Measurements from ENCODE around the gene TMPRSS11B. TPM values are rescaled to one million over a fixed set of nuclear protein-coding genes. Genes with fewer than 3 reads are reported as not detected.
"Not testable (repeated sequence)": the region's sequence is repeated elsewhere in the genome, so short reads cannot be mapped to it uniquely, and the experiment has no call there.

The TMPRSS11B gene
- total RNA-seq, 1 donor from 2014 or later, result not detected

GRCh38 chr4:68240620-68241019 is 4.9 kb downstream of the TMPRSS11B start:
- no peak overlapping the region for H3K4me3 ChIP-seq (ENCODE audit: low read length in 3 of 3)
- no peaks in the 10 kb centered on the region for H3K9me3 ChIP-seq (ENCODE audit: control insufficient read depth in 3 of 3, low read length in 3 of 3)
- no peak overlapping the region for H3K9ac ChIP-seq (ENCODE audit: low read depth in 1 of 3, low read length in 3 of 3)
- H3K27me3 ChIP-seq (ENCODE audit: control insufficient read depth in 3 of 3, insufficient read depth in 3 of 3, low read length in 3 of 3), result no peaks in the 10 kb centered on the region
- no peaks in the 10 kb centered on the region for H3K36me3 ChIP-seq (ENCODE audit: control insufficient read depth in 3 of 3, insufficient read depth in 3 of 3, low read length in 3 of 3)
- H3K27ac ChIP-seq (ENCODE audit: low read depth, low read length), result no peak overlapping the region
- no peaks in the 10 kb centered on the region for H3K4me1 ChIP-seq (ENCODE audit: control insufficient read depth in 3 of 3, insufficient read depth in 3 of 3, low read length in 3 of 3)

- H3K4me1 ChIP-seq (ENCODE audit: control insufficient read depth in 3 of 3, insufficient read depth in 3 of 3, low read length in 3 of 3), result no peaks in the 10 kb centered on the region
- no peak overlapping the region for H3K27ac ChIP-seq (ENCODE audit: low read depth, low read length)
- H3K4me3 ChIP-seq (ENCODE audit: low read length in 3 of 3), result no peak overlapping the region
- no peaks in the 10 kb centered on the region for H3K36me3 ChIP-seq (ENCODE audit: control insufficient read depth in 3 of 3, insufficient read depth in 3 of 3, low read length in 3 of 3)
- H3K27me3 ChIP-seq (ENCODE audit: control insufficient read depth in 3 of 3, insufficient read depth in 3 of 3, low read length in 3 of 3), result no peaks in the 10 kb centered on the region
- no peak overlapping the region for H3K9ac ChIP-seq (ENCODE audit: low read depth in 1 of 3, low read length in 3 of 3)
- no peaks in the 10 kb centered on the region for H3K9me3 ChIP-seq (ENCODE audit: control insufficient read depth in 3 of 3, low read length in 3 of 3)
These were observed 16.9 kb downstream of the TMPRSS11B start for GRCh38 chr4:68228568-68228967.

DNA sequence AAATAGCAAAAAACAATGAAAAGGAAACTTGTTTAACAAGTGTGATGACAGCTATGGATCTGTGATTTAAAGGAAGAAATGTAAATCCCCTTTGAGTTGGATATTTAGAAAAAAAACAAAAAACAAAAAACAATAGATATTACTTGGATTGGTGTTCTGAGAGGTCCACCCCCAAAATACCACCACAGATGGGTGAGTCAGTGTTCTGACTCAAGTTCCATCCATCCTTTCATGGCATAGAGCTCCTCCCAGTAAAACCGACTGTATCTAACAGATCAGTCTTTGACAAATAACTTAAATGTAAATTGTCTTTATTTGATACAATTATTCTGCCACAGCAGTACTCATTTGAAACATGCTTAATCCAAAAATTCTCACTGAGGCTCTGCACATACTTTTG is 27.4 kb downstream of the TMPRSS11B start:
- H3K27ac ChIP-seq (ENCODE audit: low read depth, low read length), result no peak overlapping the region
- H3K9me3 ChIP-seq (ENCODE audit: control insufficient read depth in 3 of 3, low read length in 3 of 3), result no peaks in the 10 kb centered on the region
- no peaks in the 10 kb centered on the region for H3K4me1 ChIP-seq (ENCODE audit: control insufficient read depth in 3 of 3, insufficient read depth in 3 of 3, low read length in 3 of 3)
- no peaks in the 10 kb centered on the region for H3K27me3 ChIP-seq (ENCODE audit: control insufficient read depth in 3 of 3, insufficient read depth in 3 of 3, low read length in 3 of 3)
- no peak overlapping the region for H3K9ac ChIP-seq (ENCODE audit: low read depth in 1 of 3, low read length in 3 of 3)
- H3K4me3 ChIP-seq (ENCODE audit: low read length in 3 of 3), result no peak overlapping the region
- no peaks in the 10 kb centered on the region for H3K36me3 ChIP-seq (ENCODE audit: control insufficient read depth in 3 of 3, insufficient read depth in 3 of 3, low read length in 3 of 3)

DNA sequence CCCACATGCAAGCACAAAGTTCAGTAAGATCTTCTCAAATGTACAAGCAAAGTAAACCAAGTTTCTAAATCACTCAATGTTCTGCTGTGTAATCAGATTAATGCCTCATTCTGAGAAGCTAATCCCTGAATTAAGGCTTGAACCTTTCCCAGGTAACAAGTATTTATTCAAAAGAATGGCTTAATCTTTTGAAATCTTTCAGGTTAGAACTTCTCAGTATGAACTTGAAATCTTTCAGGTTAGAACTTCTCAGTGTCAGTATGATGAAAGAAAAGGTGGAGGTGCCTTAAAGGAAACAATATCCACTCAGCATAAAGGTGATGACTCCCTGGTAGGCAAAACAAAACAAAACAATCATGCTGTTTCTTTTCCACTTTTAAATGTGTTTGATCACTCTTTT is 29.0 kb downstream of the TMPRSS11B start:
- H3K4me1 ChIP-seq (ENCODE audit: control insufficient read depth in 3 of 3, insufficient read depth in 3 of 3, low read length in 3 of 3), result no peaks in the 10 kb centered on the region
- H3K9ac ChIP-seq (ENCODE audit: low read depth in 1 of 3, low read length in 3 of 3), result no peak overlapping the region
- no peaks in the 10 kb centered on the region for H3K27me3 ChIP-seq (ENCODE audit: control insufficient read depth in 3 of 3, insufficient read depth in 3 of 3, low read length in 3 of 3)
- no peak overlapping the region for H3K4me3 ChIP-seq (ENCODE audit: low read length in 3 of 3)
- no peaks in the 10 kb centered on the region for H3K36me3 ChIP-seq (ENCODE audit: control insufficient read depth in 3 of 3, insufficient read depth in 3 of 3, low read length in 3 of 3)
- no peak overlapping the region for H3K27ac ChIP-seq (ENCODE audit: low read depth, low read length)
- H3K9me3 ChIP-seq (ENCODE audit: control insufficient read depth in 3 of 3, low read length in 3 of 3), result no peaks in the 10 kb centered on the region

DNA sequence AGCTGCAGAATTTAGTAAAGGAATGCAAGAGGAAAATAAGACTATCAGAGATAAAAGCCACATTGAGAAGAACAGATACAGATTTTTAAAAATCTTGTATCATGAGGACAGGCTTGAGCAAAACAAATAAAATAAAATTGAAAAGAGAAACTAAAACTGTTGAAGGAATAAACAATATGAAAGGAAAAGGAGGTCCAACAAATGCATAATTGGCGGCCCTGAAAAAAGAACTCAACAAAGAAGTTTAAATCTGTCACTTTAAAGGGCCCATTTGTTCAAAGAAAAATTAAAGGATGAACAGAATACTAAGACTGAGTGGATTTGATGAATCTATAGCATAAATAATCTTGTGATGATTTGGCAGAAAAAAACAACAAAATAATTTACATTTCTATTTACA is 36.5 kb downstream of the TMPRSS11B start:
- Histone ChIP-seq H3K4me1 (ENCODE audit: control insufficient read depth in 3 of 3, insufficient read depth in 3 of 3, low read length in 3 of 3) (no peaks in the 10 kb centered on the region), H3K9ac (ENCODE audit: low read depth in 1 of 3, low read length in 3 of 3) (no peak overlapping the region), H3K27me3 (ENCODE audit: control insufficient read depth in 3 of 3, insufficient read depth in 3 of 3, low read length in 3 of 3) (no peaks in the 10 kb centered on the region), H3K27ac (ENCODE audit: low read depth, low read length) (no peak overlapping the region), H3K9me3 (ENCODE audit: control insufficient read depth in 3 of 3, low read length in 3 of 3) (peaks cover 0 to 2% (median 0%) of the 10 kb centered on the region in 3 donors), H3K4me3 (ENCODE audit: low read length in 3 of 3) (no peak overlapping the region), H3K36me3 (ENCODE audit: control insufficient read depth in 3 of 3, insufficient read depth in 3 of 3, low read length in 3 of 3) (no peaks in the 10 kb centered on the region)

DNA sequence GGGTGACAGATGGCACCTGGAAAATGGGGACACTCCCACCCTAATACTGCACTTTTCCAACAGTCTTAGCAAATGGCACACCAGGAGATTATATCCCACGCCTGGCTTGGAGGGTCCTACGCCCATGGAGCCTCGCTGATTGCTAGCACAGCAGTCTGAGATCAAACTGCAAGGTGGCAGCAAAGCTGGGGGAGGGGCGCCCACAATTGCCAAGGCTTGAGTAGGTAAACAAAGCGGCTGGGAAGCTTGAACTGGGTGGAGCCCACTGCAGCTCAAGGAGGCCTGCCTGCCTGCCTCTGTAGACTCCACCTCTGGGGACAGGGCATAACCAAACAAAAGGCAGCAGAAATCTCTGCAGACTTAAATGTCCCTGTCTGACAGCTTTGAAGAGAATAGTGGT is 51.2 kb downstream of the TMPRSS11B start:
- not testable (repeated sequence) for H3K36me3 ChIP-seq (ENCODE audit: control insufficient read depth in 3 of 3, insufficient read depth in 3 of 3, low read length in 3 of 3); H3K27ac ChIP-seq (ENCODE audit: low read depth, low read length); H3K9ac ChIP-seq (ENCODE audit: low read depth in 1 of 3, low read length in 3 of 3); H3K4me3 ChIP-seq (ENCODE audit: low read length in 3 of 3); H3K27me3 ChIP-seq (ENCODE audit: control insufficient read depth in 3 of 3, insufficient read depth in 3 of 3, low read length in 3 of 3); H3K4me1 ChIP-seq (ENCODE audit: control insufficient read depth in 3 of 3, insufficient read depth in 3 of 3, low read length in 3 of 3); H3K9me3 ChIP-seq (ENCODE audit: control insufficient read depth in 3 of 3, low read length in 3 of 3)

- H3K4me1 ChIP-seq (ENCODE audit: control insufficient read depth in 3 of 3, insufficient read depth in 3 of 3, low read length in 3 of 3), result no peaks in the 10 kb centered on the region
- no peak overlapping the region for H3K9ac ChIP-seq (ENCODE audit: low read depth in 1 of 3, low read length in 3 of 3)
- H3K9me3 ChIP-seq (ENCODE audit: control insufficient read depth in 3 of 3, low read length in 3 of 3), result no peaks in the 10 kb centered on the region
- H3K36me3 ChIP-seq (ENCODE audit: control insufficient read depth in 3 of 3, insufficient read depth in 3 of 3, low read length in 3 of 3), result no peaks in the 10 kb centered on the region
- no peak overlapping the region for H3K27ac ChIP-seq (ENCODE audit: low read depth, low read length)
- no peaks in the 10 kb centered on the region for H3K27me3 ChIP-seq (ENCODE audit: control insufficient read depth in 3 of 3, insufficient read depth in 3 of 3, low read length in 3 of 3)
- H3K4me3 ChIP-seq (ENCODE audit: low read length in 3 of 3), result no peak overlapping the region
These were observed 52.3 kb downstream of the TMPRSS11B start for GRCh38 chr4:68193194-68193593.

DNA sequence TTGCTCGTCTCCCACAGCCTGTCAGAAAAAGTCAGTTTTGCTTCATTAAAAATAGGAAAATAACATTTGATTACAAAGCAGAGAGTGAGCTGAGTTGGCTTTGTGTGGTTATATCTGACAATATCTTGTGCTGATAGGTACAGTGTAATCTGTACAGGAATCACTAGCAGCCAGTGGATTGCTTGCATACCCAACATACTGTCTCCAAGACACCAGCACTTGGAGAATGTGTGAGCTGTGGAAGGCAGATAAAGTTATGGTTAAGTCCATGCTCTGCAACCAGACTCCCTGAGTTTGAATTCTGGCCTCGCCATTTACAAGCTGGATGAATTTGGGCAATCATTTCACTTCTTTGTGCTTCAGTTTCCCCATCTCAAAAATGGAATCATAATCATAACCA is 58.3 kb downstream of the TMPRSS11B start:
- H3K4me1 ChIP-seq (ENCODE audit: control insufficient read depth in 3 of 3, insufficient read depth in 3 of 3, low read length in 3 of 3), result no peaks in the 10 kb centered on the region
- no peak overlapping the region for H3K4me3 ChIP-seq (ENCODE audit: low read length in 3 of 3)
- no peak overlapping the region for H3K9ac ChIP-seq (ENCODE audit: low read depth in 1 of 3, low read length in 3 of 3)
- H3K27ac ChIP-seq (ENCODE audit: low read depth, low read length), result no peak overlapping the region
- no peaks in the 10 kb centered on the region for H3K9me3 ChIP-seq (ENCODE audit: control insufficient read depth in 3 of 3, low read length in 3 of 3)
- no peaks in the 10 kb centered on the region for H3K27me3 ChIP-seq (ENCODE audit: control insufficient read depth in 3 of 3, insufficient read depth in 3 of 3, low read length in 3 of 3)
- H3K36me3 ChIP-seq (ENCODE audit: control insufficient read depth in 3 of 3, insufficient read depth in 3 of 3, low read length in 3 of 3), result no peaks in the 10 kb centered on the region

DNA sequence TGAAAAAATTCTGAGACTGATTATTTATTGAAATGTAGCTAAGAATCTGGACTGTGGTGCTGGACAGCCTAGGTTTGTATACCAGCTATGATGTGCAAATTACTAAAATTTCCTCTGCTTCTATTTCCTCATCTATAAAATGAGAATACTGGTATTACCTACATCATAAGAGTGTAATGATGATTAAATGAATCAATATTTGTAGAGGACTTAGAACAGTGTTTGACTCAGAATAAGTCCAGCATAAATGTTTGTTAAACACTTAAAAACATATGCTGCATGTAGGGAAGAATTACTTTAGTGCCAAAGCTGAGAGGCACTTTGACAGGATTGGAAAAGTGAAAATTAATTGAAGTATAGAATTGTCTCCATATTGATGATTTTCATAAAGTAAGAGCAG is 60.6 kb downstream of the TMPRSS11B start:
- Histone ChIP-seq H3K9ac (ENCODE audit: low read depth in 1 of 3, low read length in 3 of 3) (no peak overlapping the region), H3K36me3 (ENCODE audit: control insufficient read depth in 3 of 3, insufficient read depth in 3 of 3, low read length in 3 of 3) (no peaks in the 10 kb centered on the region), H3K4me1 (ENCODE audit: control insufficient read depth in 3 of 3, insufficient read depth in 3 of 3, low read length in 3 of 3) (no peaks in the 10 kb centered on the region), H3K4me3 (ENCODE audit: low read length in 3 of 3) (no peak overlapping the region), H3K27ac (ENCODE audit: low read depth, low read length) (no peak overlapping the region), H3K9me3 (ENCODE audit: control insufficient read depth in 3 of 3, low read length in 3 of 3) (no peaks in the 10 kb centered on the region), H3K27me3 (ENCODE audit: control insufficient read depth in 3 of 3, insufficient read depth in 3 of 3, low read length in 3 of 3) (no peaks in the 10 kb centered on the region)

DNA sequence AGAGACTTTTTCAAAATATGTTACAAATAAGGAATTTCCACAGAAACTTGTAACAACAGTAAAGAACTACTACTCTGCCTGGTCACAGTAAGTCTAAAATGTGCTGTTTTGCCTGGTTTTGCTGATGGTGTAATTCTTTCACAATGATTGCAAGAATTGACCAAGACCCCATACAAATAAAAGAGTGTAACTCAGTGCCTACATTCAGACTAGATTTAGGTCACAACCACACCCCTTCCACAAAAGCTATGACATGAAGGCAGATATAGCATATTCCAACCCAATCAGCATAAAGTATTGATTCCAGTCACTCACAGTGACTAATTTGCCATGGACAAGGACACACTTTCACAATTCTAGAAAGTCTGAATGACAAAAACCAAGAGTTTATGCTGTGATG is 62.1 kb downstream of the TMPRSS11B start:
- no peaks in the 10 kb centered on the region for H3K4me1 ChIP-seq (ENCODE audit: control insufficient read depth in 3 of 3, insufficient read depth in 3 of 3, low read length in 3 of 3)
- no peak overlapping the region for H3K27ac ChIP-seq (ENCODE audit: low read depth, low read length)
- no peaks in the 10 kb centered on the region for H3K9me3 ChIP-seq (ENCODE audit: control insufficient read depth in 3 of 3, low read length in 3 of 3)
- no peak overlapping the region for H3K9ac ChIP-seq (ENCODE audit: low read depth in 1 of 3, low read length in 3 of 3)
- no peak overlapping the region for H3K4me3 ChIP-seq (ENCODE audit: low read length in 3 of 3)
- no peaks in the 10 kb centered on the region for H3K36me3 ChIP-seq (ENCODE audit: control insufficient read depth in 3 of 3, insufficient read depth in 3 of 3, low read length in 3 of 3)
- H3K27me3 ChIP-seq (ENCODE audit: control insufficient read depth in 3 of 3, insufficient read depth in 3 of 3, low read length in 3 of 3), result no peaks in the 10 kb centered on the region

DNA sequence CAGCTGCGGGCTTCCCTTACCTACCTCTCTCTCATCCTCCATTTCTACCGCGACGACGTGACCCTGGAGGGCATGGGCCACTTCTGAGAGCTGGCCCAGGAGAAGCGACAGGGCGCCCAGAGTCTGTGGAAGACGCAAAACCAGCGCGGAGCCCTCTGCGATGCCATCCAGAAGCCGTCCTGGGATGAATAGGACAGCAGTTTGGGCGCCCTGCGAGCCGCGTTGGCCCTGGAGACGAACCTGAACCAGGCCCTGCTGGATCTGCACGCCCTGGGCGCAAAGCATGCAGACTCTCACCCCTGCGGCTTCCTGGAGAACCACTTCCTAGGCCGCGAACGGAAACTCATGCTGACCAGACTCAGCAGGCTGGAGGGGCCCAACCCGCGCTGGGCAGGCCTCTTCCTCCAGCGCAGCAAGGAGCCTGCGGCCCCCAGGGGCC is 63.1 kb downstream of the TMPRSS11B start:
- Histone ChIP-seq H3K9ac (ENCODE audit: low read depth in 1 of 3, low read length in 3 of 3) (no peak overlapping the region), H3K27ac (ENCODE audit: low read depth, low read length) (no peak overlapping the region), H3K4me1 (ENCODE audit: control insufficient read depth in 3 of 3, insufficient read depth in 3 of 3, low read length in 3 of 3) (no peaks in the 10 kb centered on the region), H3K27me3 (ENCODE audit: control insufficient read depth in 3 of 3, insufficient read depth in 3 of 3, low read length in 3 of 3) (no peaks in the 10 kb centered on the region), H3K9me3 (ENCODE audit: control insufficient read depth in 3 of 3, low read length in 3 of 3) (no peaks in the 10 kb centered on the region), H3K36me3 (ENCODE audit: control insufficient read depth in 3 of 3, insufficient read depth in 3 of 3, low read length in 3 of 3) (no peaks in the 10 kb centered on the region), H3K4me3 (ENCODE audit: low read length in 3 of 3) (no peak overlapping the region)

All from skeletal muscle tissue (tissue), 4 donors.